NAMALWA (cell line): Measurements from ENCODE around the gene IL1RAPL1.
A peak's percentile ranks its signal among the peaks of the same experiment; 100 is the strongest.
"Not testable (repeated sequence)": the region's sequence is repeated elsewhere in the genome, so short reads cannot be mapped to it uniquely, and the experiment has no call there.

Experiments used
- DNase-seq: peaks from one replicate; pipeline ENCODE4 v3.0.0-alpha.2; 2015; ENCODE audit warnings: low spot score

The IL1RAPL1 gene

GRCh38 chrX:28628120-28628519 lies 40.9 kb downstream of the IL1RAPL1 start:
- no peak for DNase-seq

DNA sequence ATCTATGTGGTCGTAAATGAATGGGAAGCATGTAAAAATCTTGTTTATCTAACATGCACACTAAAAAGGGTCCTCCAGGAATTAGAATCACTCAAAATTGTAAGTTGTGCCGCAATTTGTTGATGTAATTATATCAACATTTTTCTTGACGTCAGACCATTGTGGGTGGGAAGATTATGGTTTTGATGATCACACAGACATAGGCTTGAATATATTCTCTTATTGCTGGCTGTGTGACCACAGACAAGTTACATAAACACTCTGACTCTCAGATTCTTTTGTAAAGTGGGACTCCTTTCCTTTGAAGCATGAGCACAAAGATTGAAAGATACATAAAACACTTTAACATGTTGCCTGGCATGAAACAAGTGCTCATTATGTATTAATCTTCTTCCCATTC lies 51.5 kb downstream of the IL1RAPL1 start:
- no peak for DNase-seq

DNA sequence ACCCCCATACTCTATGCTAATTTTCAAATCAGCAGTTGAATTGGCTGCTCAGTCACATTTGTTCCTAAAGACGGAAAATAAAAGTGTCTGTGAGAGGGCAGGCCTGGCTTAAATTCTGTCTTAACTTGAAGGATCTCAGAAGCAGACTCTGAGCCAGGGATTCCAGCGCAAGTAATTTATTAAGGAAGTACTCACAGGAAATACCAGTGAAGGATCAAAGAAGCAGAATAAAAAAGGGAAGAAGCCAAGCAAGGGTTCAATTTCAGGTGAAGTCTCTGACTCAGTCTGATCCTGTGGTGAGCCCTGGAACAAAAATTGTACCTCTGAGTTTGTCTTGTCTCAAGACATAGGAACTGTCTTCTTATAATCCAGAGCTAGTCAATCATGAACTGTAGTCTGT lies 52.2 kb downstream of the IL1RAPL1 start:
- DNase-seq, result no peak

DNA sequence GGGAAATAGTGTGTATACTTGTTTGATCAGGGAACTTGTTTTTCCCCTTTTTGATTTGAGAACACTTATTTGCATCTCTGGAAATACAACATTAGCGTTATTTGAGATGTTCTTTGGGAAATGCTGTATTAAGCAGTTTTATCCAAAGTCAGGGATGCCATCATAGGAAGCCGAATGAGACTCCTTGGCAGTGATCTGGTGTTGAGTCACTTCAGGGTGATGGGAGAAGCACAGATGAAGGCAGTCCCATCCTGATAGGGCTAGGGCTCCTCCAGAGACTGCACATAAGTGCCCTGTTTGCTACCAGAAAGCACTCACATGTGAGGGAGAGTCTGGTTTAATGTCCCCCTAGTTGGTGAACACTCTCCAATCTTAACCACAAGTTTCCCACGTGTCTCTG lies 62.3 kb downstream of the IL1RAPL1 start:
- no peak for DNase-seq

GRCh38 chrX:28651186-28651585 lies 63.9 kb downstream of the IL1RAPL1 start:
- DNase-seq, result no peak

DNA sequence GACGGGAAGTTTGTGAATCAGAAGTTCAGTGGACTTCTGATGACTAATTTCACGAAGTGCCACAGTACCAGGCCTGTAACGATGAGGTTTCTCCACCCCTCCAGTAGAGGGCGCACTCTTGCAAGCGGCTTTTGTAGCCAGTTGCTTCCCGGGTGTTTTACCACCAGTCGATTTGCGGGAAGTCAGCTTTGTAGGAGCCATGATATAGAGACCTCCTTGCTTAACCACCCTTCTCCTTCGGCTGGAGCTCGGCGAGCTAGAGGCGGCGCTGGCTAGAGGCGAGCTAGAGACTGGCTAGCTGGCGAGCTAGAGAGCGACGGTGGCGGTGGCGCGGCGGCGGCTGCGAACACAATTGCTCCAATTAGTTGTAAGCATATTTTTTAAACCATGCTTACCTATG lies 72.0 kb downstream of the IL1RAPL1 start:
- DNase-seq, result peak; percentile 8

DNA sequence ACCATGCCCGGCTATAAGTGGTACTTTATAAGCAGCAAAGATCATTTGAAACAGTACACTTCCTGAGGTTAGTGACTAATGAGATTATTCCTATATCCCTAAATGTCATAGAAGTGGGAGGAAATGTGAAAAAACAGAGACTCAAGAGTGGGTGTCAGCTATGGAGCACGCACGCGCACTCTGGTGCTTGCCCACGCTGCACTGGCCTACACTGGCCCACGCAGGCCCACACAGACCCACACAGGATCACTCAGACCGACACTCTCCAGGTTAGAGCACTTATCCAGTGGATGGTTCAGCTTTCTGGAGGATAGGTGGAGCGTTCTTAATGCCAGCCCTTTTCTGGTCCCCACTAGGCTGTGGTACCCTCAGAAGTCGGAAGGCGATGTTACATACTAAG lies 78.5 kb downstream of the IL1RAPL1 start:
- no peak for DNase-seq

DNA sequence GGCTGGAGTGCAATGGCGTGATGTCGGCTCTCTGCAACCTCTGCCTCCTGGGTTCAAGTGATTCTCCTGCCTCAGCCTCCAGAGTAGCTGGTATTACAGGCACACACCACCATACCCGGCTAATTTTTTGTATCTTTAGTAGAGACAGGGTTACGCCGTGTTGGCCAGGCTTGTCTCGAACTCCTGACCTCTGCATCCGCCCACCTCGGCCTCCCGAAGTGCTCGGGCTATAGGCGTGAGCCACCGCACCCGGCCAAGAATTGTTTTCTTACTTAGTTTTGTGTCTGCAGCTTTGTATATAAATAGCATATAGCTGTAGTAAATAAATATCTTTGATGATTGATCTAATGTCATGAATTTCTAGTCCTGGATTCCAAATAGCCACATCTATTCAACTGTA lies 81.1 kb downstream of the IL1RAPL1 start:
- no peak for DNase-seq

GRCh38 chrX:28668957-28669356 lies 81.7 kb downstream of the IL1RAPL1 start:
- no peak for DNase-seq

- DNase-seq, result no peak
These were observed 82.8 kb downstream of the IL1RAPL1 start for GRCh38 chrX:28670074-28670473.

DNA sequence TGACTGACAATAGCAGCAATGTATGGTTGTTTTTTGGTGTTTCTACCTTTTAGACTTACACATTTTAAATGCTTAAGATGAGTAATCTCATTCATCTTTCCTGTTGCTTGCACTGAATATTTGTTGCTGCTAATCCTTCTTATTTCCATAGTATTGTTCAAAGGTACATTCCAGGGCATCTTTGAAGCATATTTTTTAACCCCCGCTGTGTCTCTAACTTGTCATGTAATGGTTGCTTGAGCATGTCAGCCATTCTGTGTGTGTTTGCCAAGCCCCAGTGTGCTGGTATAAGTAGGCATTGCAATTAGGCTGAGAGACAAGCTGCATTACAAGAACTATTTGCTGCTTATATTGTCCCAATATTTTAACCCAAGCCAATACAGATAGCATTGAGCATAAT lies 87.9 kb downstream of the IL1RAPL1 start:
- DNase-seq, result no peak

DNA sequence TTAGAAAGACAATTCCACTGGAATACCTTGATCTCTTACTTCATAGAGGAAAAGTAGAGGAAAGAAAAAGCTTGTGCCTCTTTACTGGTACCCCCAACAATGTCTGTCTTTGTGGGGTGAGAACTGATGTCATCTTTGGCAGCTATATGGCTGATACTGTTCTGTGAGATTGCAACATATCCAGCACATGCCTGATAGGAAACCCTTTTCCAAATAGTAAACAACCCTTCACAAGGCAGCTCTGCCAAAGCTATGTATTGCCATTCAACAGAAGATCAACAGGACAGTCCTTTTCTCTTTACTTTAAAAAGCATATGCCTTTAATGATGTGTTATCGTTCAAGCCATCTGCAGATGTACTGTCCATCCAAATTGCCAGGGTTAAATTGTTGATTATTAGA lies 105.9 kb downstream of the IL1RAPL1 start:
- no peak for DNase-seq

- DNase-seq, result no peak
These were observed 110.5 kb downstream of the IL1RAPL1 start for GRCh38 chrX:28697732-28698131.

DNA sequence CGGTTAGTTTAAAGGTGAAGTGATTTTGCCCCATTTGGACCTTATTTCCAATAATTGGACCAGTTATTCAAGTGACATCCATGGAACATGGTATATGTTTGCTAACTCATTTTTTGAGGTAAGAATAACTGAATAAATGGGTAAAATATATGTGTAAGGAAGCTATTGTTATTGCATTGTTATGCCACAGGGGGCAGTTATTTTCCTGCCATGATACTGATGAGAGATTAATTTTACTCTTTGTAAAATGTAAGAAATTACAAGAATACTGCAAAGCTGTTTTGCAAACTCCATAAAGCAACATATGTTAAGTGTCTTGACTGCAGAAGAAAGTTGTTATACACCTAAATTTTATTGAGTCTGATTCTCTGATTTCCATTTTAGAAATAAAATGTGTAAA lies 114.0 kb downstream of the IL1RAPL1 start:
- DNase-seq, result no peak

DNA sequence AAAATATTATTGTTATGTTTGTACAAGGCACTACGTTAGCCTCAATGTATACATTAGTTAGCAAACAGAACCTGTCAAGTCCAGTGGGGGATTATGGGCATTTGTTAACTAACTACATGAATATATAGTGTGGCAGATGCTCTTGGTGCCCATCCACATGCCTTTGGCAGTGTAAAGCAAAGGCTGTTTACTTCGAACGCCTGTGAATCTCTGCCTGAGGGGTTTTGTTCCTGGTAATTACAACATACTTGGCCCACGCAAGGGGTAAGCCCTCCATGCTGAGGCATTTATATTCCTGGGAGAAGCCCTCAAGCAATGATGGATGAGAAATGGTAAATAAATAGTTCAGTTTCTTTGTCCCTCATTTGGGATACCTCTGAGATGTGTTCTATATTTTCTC lies 119.7 kb downstream of the IL1RAPL1 start:
- DNase-seq, result no peak

- no peak for DNase-seq
These were observed 122.2 kb downstream of the IL1RAPL1 start for GRCh38 chrX:28709421-28709820.

DNA sequence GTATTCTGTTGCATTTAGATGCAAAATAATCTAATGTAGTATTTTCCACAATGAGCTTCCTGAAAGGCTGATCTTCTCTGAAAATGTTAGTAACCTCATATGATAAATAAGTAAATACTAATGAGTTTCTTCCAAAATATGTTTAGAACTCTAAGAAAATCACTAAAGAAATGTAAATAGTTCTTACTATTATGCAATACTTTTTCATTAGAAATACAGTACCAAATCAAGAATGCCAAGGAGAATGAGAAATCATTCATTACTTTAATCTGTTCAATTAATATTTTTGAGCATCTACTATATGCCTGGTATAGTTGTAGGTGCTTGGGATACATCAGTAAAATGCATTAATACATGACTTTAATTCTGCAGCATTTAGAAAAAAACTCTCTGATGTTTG lies 130.6 kb downstream of the IL1RAPL1 start:
- DNase-seq, result no peak

GRCh38 chrX:28718450-28718849 lies 131.2 kb downstream of the IL1RAPL1 start:
- DNase-seq, result no peak

GRCh38 chrX:28719620-28720019 lies 132.4 kb downstream of the IL1RAPL1 start:
- DNase-seq, result no peak

DNA sequence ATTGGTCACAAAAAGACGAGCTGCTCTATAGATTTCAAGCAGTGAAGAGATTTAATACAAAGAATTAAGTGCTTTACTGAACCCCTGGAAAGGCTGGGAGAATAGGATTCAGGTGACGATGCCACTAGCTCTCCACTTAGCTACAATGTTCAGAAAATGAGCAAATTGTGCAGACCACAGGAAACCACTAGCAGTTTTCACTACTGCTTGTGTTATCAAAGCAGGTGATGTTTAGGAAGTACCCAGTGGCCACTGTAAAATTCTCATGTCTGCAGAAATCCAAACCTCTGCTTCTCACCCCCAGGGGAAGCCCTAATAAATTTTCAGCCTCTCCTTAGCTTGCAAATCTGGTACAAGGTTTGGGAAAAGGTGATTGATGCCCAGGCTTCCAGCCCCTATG lies 165.1 kb downstream of the IL1RAPL1 start:
- DNase-seq, result no peak

DNA sequence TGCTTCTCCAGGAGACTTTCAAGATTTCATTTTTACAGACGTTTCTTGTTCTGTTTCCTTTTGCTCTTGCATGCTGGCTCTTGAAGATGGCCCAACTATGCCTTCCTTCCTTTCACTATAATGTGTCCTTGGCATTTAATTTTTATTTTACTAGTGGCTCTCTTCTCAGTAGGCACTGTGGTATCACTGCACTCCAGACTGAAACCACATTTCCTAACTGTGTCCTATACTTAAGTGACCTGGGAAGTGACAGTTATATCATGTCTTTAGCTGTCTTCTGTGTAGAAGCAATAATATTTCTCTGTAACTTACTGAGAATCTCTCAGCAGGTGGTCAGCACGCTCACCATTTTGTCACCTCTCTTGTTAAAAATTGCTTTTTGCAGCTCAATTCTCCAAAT lies 168.9 kb downstream of the IL1RAPL1 start:
- no peak for DNase-seq

DNA sequence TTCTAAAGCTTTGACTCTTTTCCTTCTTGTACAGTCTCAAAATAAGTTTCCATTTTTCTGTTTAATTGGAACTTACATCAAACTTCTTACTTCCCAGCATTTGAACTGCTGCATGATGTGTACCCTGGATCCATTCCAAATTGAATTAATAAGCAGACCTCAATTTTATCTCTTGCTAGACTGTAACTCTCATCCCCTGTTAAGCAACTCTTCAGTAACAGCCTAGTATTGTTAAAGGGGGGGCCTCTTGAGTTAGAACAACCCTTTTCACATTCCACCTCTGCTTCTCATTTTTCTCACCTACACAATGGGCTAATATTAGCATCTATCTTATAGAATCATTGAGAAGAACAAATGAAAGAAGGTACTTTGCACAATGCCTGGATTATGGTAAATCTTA lies 169.4 kb downstream of the IL1RAPL1 start:
- no peak for DNase-seq

GRCh38 chrX:28757290-28757689 lies 170.0 kb downstream of the IL1RAPL1 start:
- DNase-seq, result no peak

DNA sequence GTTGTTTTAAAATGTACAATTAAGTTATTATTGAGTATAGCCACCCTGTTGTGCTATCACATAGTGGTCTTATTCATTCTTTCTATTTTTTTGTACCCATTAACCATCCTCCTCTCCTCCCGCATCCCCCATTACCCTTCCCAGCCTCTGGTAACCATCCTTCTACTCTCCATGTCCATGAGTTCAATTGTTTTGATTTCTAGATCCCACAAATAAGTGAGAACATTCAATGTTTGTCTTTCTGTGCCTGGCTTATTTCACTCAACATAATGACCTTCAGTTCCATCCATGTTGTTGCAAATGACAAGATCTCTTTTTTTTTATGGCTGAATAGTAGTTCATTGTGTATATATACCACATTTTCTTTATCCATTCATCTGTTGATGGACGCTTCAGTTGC lies 179.3 kb downstream of the IL1RAPL1 start:
- DNase-seq, result not testable (repeated sequence)

- no peak for DNase-seq
These were observed 186.6 kb downstream of the IL1RAPL1 start for GRCh38 chrX:28773807-28774206.
